GM12878 (cell line): ENCODE data around the gene MYBPC2.

ENCODE experiments used
- BRCA1 ChIP-seq: IDR thresholded peaks from 2 replicates; pipeline ENCODE4 v1.6.1; 2011; ENCODE audit warnings: low read depth, low read length, improper control_type of control experiment
- CEBPB ChIP-seq, 2 experiments: fragments of 150-350 bp in 1 of 2; IDR thresholded peaks; 2 replicates each; pipeline ENCODE4 v1.6.1; 2012 to 2014; ENCODE audit warnings: low read depth in 2 of 2, low read length in 2 of 2, borderline replicate concordance in 1 of 2, inconsistent platforms in 1 of 2
- CHD2 ChIP-seq: IDR thresholded peaks from 2 replicates; pipeline ENCODE4 v1.6.1; 2011; ENCODE audit warnings: low read depth, low read length, improper control_type of control experiment, borderline replicate concordance
- CTCF ChIP-seq, 3 experiments: IDR thresholded peaks in 2 of 3; conservative IDR thresholded peaks in 1 of 3; 2 replicates each; pipeline ENCODE4 v1.5.1; 2011; ENCODE audit warnings: low read depth in 3 of 3, low read length in 3 of 3, mild to moderate bottlenecking in 3 of 3, control low read depth in 2 of 3, moderate library complexity in 2 of 3, inconsistent platforms in 1 of 3, mixed read lengths in 1 of 3; ENCODE audit not compliant: control insufficient read depth in 2 of 3, insufficient read depth in 1 of 3; ENCODE audit errors: extremely low read depth in 1 of 3
- EP300 ChIP-seq, 2 experiments: fragments of 150-350 bp in 1 of 2; IDR thresholded peaks; 2 replicates each; pipeline ENCODE4 v1.6.1; 2011 to 2012; ENCODE audit warnings: low read depth in 2 of 2, low read length in 2 of 2, borderline replicate concordance in 1 of 2, improper control_type of control experiment in 1 of 2, inconsistent platforms in 1 of 2; ENCODE audit not compliant: control insufficient read depth in 1 of 2
- EZH2 ChIP-seq: IDR thresholded peaks from 2 replicates; pipeline ENCODE4 v1.6.1; 2012; ENCODE audit warnings: low read depth, mild to moderate bottlenecking, control low read depth, inconsistent platforms, low read length, borderline replicate concordance; ENCODE audit not compliant: control insufficient read depth
- MEF2A ChIP-seq: IDR thresholded peaks from 2 replicates; pipeline ENCODE4 v1.6.1; 2011; ENCODE audit warnings: low read depth, mild to moderate bottlenecking, low read length, moderate library complexity; ENCODE audit not compliant: insufficient read depth
- RAD21 ChIP-seq: IDR thresholded peaks from 2 replicates; pipeline ENCODE4 v1.6.1; 2011; ENCODE audit warnings: mild to moderate bottlenecking, low read depth, low read length, moderate library complexity; ENCODE audit not compliant: insufficient read depth
- YY1 ChIP-seq: IDR thresholded peaks from 2 replicates; pipeline ENCODE4 v1.6.1; 2011; ENCODE audit warnings: low read depth, mild to moderate bottlenecking, low read length
- ZBTB40 ChIP-seq: fragments of 450-650 bp; IDR thresholded peaks from 2 replicates; pipeline ENCODE4 v1.6.1; 2016; ENCODE audit warnings: mild to moderate bottlenecking, moderate library complexity, borderline replicate concordance
- TF ChIP-seq, protein P1 (sequence below): IDR thresholded peaks from 2 replicates; pipeline ENCODE4 v1.6.1; 2011; ENCODE audit warnings: low read depth, low read length, improper control_type of control experiment, borderline replicate concordance

DNA sequence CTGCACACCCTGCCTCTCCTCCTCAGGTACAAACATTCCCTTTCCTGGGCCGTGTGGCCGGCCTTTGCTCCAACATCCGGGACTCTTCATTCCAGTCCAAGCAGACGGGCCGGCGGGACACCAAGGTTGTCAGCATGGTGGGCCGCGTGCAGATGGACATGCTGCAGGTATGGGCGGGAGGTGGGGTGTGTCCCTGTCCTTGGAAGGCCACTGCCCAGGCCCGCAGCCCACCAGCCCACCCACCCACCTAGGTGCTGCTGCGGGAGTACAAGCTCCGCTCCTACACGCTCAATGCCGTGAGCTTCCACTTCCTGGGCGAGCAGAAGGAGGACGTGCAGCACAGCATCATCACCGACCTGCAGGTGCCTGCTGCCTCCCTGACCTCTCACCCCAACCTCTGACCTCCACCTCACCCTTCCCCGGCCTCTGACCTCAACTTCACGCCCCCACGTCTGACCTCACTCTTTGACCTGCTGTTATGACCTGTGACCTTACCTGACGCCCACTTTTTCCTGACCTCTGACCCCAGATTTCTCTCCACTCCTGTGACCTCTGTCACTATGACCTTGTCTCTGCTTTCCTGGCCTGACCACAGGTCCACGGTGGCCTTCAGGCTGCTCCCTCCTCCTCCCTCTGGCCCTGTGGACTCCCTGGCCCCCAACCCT is 26.4 kb upstream of the MYBPC2 start:
- no peak for TF ChIP-seq CHD2
- TF ChIP-seq CTCF (IDR thresholded peaks at IDR 0.05 in 2 of 3, conservative IDR thresholded peaks at IDR 0.05 in 1 of 3; ENCODE audit: control insufficient read depth in 2 of 3, extremely low read depth in 1 of 3, insufficient read depth in 1 of 3, low read depth in 3 of 3, low read length in 3 of 3): no peak
- TF ChIP-seq YY1: no peak
- no peak for TF ChIP-seq RAD21
- TF ChIP-seq BRCA1: no peak
- TF ChIP-seq CEBPB (IDR thresholded peaks at IDR 0.05; ENCODE audit: borderline replicate concordance in 1 of 2, low read depth in 2 of 2, low read length in 2 of 2): no peak
- TF ChIP-seq ZBTB40: no peak
- TF ChIP-seq MEF2A: no peak
- TF ChIP-seq, protein P1, sequence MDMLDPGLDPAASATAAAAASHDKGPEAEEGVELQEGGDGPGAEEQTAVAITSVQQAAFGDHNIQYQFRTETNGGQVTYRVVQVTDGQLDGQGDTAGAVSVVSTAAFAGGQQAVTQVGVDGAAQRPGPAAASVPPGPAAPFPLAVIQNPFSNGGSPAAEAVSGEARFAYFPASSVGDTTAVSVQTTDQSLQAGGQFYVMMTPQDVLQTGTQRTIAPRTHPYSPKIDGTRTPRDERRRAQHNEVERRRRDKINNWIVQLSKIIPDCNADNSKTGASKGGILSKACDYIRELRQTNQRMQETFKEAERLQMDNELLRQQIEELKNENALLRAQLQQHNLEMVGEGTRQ: no peak
- TF ChIP-seq EP300 (IDR thresholded peaks at IDR 0.05; ENCODE audit: borderline replicate concordance in 1 of 2, control insufficient read depth in 1 of 2, low read depth in 2 of 2, low read length in 2 of 2): no peak
- no peak for TF ChIP-seq EZH2
